Measurements from ENCODE around the gene AUTS2.

AUTS2 gene

DNA sequence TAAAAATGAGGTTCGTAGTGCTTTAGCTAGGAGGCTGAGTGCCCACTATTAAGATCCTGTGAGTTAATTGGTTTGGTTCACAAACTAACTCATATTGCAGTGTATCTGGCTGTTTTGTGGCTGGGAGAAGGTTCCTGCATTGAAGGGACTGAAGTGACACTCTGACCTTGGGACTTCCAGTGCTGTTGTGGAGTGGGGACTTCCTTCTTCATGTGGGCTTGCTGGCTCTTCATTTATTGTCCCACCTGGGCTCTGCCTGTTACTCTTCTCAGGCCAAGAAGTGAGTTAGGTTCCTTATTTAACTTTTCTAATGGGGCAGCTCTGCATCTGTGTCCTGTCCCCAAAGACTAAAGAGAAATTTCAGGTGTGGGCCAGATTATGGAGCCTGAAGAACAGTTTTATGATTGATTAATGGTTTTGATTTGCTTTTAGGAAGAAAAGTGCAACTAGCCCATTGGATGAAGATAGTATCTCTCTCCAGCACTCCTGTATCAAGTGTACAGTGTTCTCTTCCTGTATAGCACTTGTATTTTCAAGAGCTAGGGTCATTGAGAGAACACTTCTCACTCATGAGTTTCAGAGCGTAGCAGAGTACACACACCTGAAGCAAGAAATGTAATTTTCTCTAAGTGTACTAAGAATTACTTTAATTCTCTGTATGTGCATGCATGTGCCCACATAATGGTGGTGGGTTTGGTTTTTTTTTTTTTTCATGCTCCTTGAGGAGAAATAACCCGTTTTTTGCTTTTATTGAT is 54.8 kb downstream of the AUTS2 start:
- TF ChIP-seq, protein P1, sequence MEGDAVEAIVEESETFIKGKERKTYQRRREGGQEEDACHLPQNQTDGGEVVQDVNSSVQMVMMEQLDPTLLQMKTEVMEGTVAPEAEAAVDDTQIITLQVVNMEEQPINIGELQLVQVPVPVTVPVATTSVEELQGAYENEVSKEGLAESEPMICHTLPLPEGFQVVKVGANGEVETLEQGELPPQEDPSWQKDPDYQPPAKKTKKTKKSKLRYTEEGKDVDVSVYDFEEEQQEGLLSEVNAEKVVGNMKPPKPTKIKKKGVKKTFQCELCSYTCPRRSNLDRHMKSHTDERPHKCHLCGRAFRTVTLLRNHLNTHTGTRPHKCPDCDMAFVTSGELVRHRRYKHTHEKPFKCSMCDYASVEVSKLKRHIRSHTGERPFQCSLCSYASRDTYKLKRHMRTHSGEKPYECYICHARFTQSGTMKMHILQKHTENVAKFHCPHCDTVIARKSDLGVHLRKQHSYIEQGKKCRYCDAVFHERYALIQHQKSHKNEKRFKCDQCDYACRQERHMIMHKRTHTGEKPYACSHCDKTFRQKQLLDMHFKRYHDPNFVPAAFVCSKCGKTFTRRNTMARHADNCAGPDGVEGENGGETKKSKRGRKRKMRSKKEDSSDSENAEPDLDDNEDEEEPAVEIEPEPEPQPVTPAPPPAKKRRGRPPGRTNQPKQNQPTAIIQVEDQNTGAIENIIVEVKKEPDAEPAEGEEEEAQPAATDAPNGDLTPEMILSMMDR (IDR thresholded peaks at IDR 0.05; ENCODE audit: control insufficient read depth, extremely low read depth, insufficient read depth): no peak
- DNase-seq (ENCODE audit: low read depth): no peak
- no peak overlapping the region for H3K4me3 ChIP-seq (ENCODE audit: low read depth, low read length)

DNA sequence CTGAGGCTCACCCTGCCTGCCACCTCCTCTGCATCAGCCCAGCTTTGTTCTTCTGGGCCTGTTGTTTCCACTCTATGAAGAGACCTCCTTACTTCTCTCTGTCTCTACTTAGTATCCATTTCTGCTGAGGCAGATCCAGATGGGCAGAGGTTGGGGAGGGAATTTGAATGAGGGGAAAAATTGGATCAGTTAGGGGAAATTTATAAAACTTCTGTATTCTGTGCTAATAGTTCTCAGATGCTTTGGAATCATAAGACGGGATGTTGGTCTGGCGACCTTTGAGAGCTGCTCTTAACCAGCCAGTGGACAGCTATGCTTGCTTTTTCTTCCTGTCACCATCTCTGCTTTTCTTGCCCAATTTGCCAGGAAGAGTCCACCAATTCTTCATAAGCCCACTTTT is 55.5 kb downstream of the AUTS2 start:
- no peak for DNase-seq (ENCODE audit: low read depth)
- no peak overlapping the region for H3K4me3 ChIP-seq (ENCODE audit: low read depth, low read length)
- TF ChIP-seq, protein P1 (IDR thresholded peaks at IDR 0.05; ENCODE audit: control insufficient read depth, extremely low read depth, insufficient read depth): no peak

DNA sequence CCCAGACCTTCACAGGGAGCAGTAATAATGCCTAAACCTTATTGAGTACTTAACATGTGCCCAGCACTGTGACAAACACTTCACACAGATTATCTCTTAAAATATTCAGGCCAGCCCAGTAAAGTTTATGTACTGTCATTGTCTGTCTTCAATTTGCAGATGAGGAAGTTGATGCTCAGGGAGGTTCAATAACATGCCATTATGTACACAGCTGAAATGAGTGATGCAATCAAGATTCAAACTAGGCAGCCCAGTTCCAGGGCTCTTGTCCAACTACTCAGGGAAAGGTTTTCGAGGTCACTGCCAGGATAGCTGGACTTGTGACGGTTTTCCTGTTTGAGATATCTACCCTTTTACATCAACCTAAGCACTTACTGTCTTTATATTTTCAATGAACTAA is 56.1 kb downstream of the AUTS2 start:
- TF ChIP-seq, protein P1 (IDR thresholded peaks at IDR 0.05; ENCODE audit: control insufficient read depth, extremely low read depth, insufficient read depth): no peak
- DNase-seq (ENCODE audit: low read depth): peak; percentile 95

DNA sequence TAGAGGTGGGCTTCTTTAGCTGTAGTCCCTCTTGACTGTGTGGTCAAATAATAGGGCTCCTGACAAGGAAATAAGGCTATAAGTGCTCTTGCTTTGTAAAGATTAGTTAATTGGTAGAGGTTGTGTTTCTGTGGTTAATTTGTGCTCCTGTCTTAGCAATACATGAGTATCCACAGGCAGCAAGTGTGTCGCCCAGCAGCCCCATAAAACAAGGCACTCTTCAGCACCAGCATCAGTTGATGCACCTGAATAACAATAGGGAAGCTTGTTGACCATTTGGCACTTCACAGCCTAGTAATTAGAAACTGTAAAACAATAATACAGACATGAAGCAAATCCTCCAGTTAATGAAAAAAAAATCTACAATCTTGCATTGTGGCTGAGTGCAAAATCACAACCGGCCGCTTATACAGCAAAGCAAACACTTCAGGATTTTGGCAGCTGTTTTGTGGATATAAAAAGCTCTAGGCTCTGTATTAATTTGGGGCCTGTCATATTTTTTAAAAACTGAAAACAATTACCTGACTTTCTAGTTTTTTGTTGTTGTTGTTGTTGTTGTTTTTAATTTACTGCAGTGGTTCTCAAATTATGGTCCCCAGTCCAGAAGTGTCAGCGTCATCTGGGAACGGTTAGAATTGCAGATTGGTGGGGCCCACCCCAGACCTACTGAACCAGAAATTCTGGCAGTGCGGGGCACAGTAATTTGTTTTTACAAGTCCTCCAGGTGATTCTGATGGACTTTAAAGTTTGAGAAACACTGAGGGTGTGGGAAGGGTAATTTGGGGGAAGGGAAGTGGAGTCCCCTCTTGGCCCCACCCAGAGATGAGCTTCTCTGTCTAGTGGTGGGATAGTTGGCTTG is 56.8 kb downstream of the AUTS2 start:
- TF ChIP-seq, protein P1 (IDR thresholded peaks at IDR 0.05; ENCODE audit: control insufficient read depth, extremely low read depth, insufficient read depth): no peak
- H3K4me3 ChIP-seq (ENCODE audit: low read depth, low read length): no peak overlapping the region
- DNase-seq (ENCODE audit: low read depth): peak; percentile 19

More for the DNA sequence above, 56.1 kb downstream of the AUTS2 start:
- no peak overlapping the region for H3K4me3 ChIP-seq (ENCODE audit: low read depth, low read length)

DNA sequence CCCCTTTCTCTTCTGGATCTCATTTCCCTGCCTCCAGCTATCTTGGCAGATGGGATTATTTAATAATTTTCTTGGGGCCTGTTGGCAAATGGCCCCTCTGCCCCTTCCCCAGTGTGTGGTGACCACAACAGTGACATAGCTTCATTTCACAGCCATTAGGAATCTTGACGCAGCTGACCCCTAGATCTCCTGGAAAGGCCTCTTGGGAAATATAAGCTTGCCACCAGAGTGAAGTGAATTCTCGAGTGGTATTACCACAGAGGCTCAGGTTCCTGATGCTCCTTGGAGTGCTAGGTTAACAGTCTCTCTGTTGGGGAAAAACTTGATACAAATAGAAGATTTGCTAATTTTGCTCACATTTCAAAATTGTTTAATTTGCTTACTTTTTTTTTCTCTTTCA is 57.8 kb downstream of the AUTS2 start:
- TF ChIP-seq, protein P1 (IDR thresholded peaks at IDR 0.05; ENCODE audit: control insufficient read depth, extremely low read depth, insufficient read depth): no peak
- no peak for DNase-seq (ENCODE audit: low read depth)

DNA sequence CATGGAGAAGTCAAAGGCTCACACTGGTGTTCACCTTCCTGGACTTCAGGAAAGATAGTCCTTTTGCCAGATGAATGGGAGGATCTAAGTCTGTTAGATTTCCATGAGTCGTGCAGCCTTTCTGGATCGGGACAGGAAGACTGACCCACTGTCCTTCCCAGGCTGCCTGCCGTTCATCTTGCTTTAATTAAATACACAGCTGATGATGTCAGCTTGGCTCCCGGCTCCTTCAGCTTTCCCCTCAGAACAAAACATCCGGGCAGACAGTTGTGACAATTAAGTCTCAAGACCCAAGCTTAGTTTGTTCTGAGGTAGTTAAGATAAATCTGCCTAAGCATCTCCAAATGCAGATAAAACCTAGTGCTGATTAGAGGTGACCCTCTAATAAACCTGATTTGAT is 58.6 kb downstream of the AUTS2 start:
- DNase-seq (ENCODE audit: low read depth): no peak
- TF ChIP-seq, protein P1 (IDR thresholded peaks at IDR 0.05; ENCODE audit: control insufficient read depth, extremely low read depth, insufficient read depth): no peak
- no peak overlapping the region for H3K4me3 ChIP-seq (ENCODE audit: low read depth, low read length)

More for the DNA sequence above, 57.8 kb downstream of the AUTS2 start:
- H3K4me3 ChIP-seq (ENCODE audit: low read depth, low read length): no peak overlapping the region

All from LNCaP clone FGC (cell line).